Inflammatory macrophage treated with lipopolysaccharide for 4 hours (primary cell): Measurements from ENCODE around the gene HIF1A.
"Not testable (repeated sequence)": the region's sequence is repeated elsewhere in the genome, so short reads cannot be mapped to it uniquely, and the experiment has no call there.

Experiments
- DNase-seq: peaks from one replicate; pipeline ENCODE4 v3.0.0-alpha.2; 2020

HIF1A gene

GRCh38 chr14:61694830-61695694, at the start of gene HIF1A:
Gene HIF1A (plus strand): TSS chr14:61695513. CDS start chr14:61695805, 292 bp downstream.
- DNase-seq: peak; percentile 99

- no peak for DNase-seq
Measured at GRCh38 chr14:61646366-61647116, 48.8 kb upstream of the HIF1A start.

GRCh38 chr14:61647704-61648103, 47.6 kb upstream of the HIF1A start:
- no peak for DNase-seq

- DNase-seq: no peak
Measured at GRCh38 chr14:61648377-61648776, 46.9 kb upstream of the HIF1A start.

- DNase-seq: no peak
Measured at GRCh38 chr14:61649283-61649682, 46.0 kb upstream of the HIF1A start.

- no peak for DNase-seq
Measured at GRCh38 chr14:61651355-61651754, 44.0 kb upstream of the HIF1A start.

GRCh38 chr14:61652526-61653262, 42.6 kb upstream of the HIF1A start:
- no peak for DNase-seq

GRCh38 chr14:61653507-61653906, 41.8 kb upstream of the HIF1A start:
- DNase-seq: peak; percentile 55

GRCh38 chr14:61654026-61654425, 41.3 kb upstream of the HIF1A start:
- peak; percentile 50 for DNase-seq

GRCh38 chr14:61655777-61656176, 39.5 kb upstream of the HIF1A start:
- DNase-seq: no peak

GRCh38 chr14:61656341-61656740, 39.0 kb upstream of the HIF1A start:
- no peak for DNase-seq

- DNase-seq: not testable (repeated sequence)
Measured at GRCh38 chr14:61658111-61658510, 37.2 kb upstream of the HIF1A start.

GRCh38 chr14:61659582-61659981, 35.7 kb upstream of the HIF1A start:
- peak; percentile 63 for DNase-seq

- DNase-seq: peak; percentile 83
Measured at GRCh38 chr14:61661471-61662400, 33.6 kb upstream of the HIF1A start.

GRCh38 chr14:61662437-61663311, 32.6 kb upstream of the HIF1A start:
- peak; percentile 97 for DNase-seq

GRCh38 chr14:61663312-61663979, 31.9 kb upstream of the HIF1A start:
- DNase-seq: peak; percentile 91

- peak; percentile 43 for DNase-seq
Measured at GRCh38 chr14:61668282-61668681, 27.0 kb upstream of the HIF1A start.

GRCh38 chr14:61670576-61670975, 24.7 kb upstream of the HIF1A start:
- no peak for DNase-seq

GRCh38 chr14:61671082-61671481, 24.2 kb upstream of the HIF1A start:
- DNase-seq: peak; percentile 40

- no peak for DNase-seq
Measured at GRCh38 chr14:61672796-61673195, 22.5 kb upstream of the HIF1A start.

- DNase-seq: no peak
Measured at GRCh38 chr14:61673305-61673704, 22.0 kb upstream of the HIF1A start.
